K562 (cell line): ENCODE data around the gene LRP1. TPM values are rescaled to one million over a fixed set of nuclear protein-coding genes. Genes with fewer than 3 reads are reported as not detected.

Source experiments
- AFF4 ChIP-seq: sonication (generic); formaldehyde crosslinking; IDR thresholded peaks from 2 replicates; pipeline ENCODE4 v1.8.0; 2023; ENCODE audit warnings: mild to moderate bottlenecking, missing genetic modification reagents
- ATF7 ChIP-seq: fragments of 450-650 bp; IDR thresholded peaks from 2 replicates; pipeline ENCODE4 v1.7.1; 2014; ENCODE audit warnings: mild to moderate bottlenecking, moderate library complexity
- BCL6 ChIP-seq: fragments of 250-450 bp; sonication (Bioruptor Pico); IDR thresholded peaks from 2 replicates; pipeline ENCODE4 v1.4.0; 2020
- ELF1 ChIP-seq: fragments of 200-800 bp; sonication (Bioruptor generic); IDR thresholded peaks from 2 replicates; pipeline ENCODE4 v1.6.1; 2016; ENCODE audit warnings: missing genetic modification characterization, missing compliant biosample characterization
- GTF2A2 ChIP-seq: IDR thresholded peaks from 2 replicates; pipeline ENCODE4 v1.6.1; 2016; ENCODE audit warnings: mild to moderate bottlenecking, missing genetic modification characterization, missing compliant biosample characterization
- KDM5B ChIP-seq: fragments of 200-600 bp; sonication (generic); IDR thresholded peaks from 2 replicates; pipeline ENCODE4 v1.6.1; 2012; ENCODE audit warnings: low read depth, mild to moderate bottlenecking, moderate library complexity, low read length, control low read depth, inconsistent platforms; ENCODE audit not compliant: insufficient replicate concordance
- LARP7 ChIP-seq: fragments of 450-650 bp; IDR thresholded peaks from 2 replicates; pipeline ENCODE4 v1.6.1; 2016
- MYNN ChIP-seq, 2 experiments: sonication (generic); formaldehyde crosslinking in 1 of 2; IDR thresholded peaks; 2 replicates each; pipeline versions ENCODE4 v1.5.0 to v1.6.1; 2016 to 2020; ENCODE audit warnings: antibody characterized with exemption in 1 of 2, missing genetic modification reagents in 1 of 2
- POU5F1 ChIP-seq: fragments of 150-350 bp; IDR thresholded peaks from 2 replicates; pipeline ENCODE4 v1.6.1; 2014; ENCODE audit warnings: borderline replicate concordance, low read length, low read depth, mild to moderate bottlenecking; ENCODE audit not compliant: partially characterized antibody
- RERE ChIP-seq: sonication (generic); formaldehyde crosslinking; IDR thresholded peaks from 2 replicates; pipeline ENCODE4 v1.8.0; 2023; ENCODE audit warnings: missing genetic modification reagents, mild to moderate bottlenecking, borderline replicate concordance
- SAFB2 ChIP-seq: fragments of 200-400 bp; formaldehyde crosslinking; IDR thresholded peaks from 2 replicates; pipeline ENCODE4 v1.6.1; 2018; ENCODE audit warnings: borderline replicate concordance, low read length, low read depth, moderate library complexity; ENCODE audit not compliant: severe bottlenecking
- SRSF9 ChIP-seq: fragments of 200-400 bp; formaldehyde crosslinking; IDR thresholded peaks from 2 replicates; pipeline ENCODE4 v1.6.1; 2017; ENCODE audit warnings: low read depth, low read length, borderline replicate concordance
- THRAP3 ChIP-seq: fragments of 450-650 bp; IDR thresholded peaks from 2 replicates; pipeline ENCODE4 v1.6.1; 2016; ENCODE audit warnings: mild to moderate bottlenecking, inconsistent platforms, borderline replicate concordance
- polyA plus RNA-seq, 8 experiments: library from polyadenylated mRNA; depleted of rRNA in 4 of 8; stranded (reverse) in 5 of 8; unstranded in 3 of 8; fragments of >200 nt; fragmentation: Nextera tagmentation in 2 of 8; fragmentation: Illumina TruSeq in 1 of 8; extraction: Ambion mirVana in 2 of 8; extraction: Trizol in 1 of 8; gene quantifications; 2 replicates each; pipeline versions ENCODE4 v1.2.1 to v1.2.3, GENCODE V29; 2011 to 2014; ENCODE audit warnings: inconsistent platforms in 1 of 8, missing spikeins in 1 of 8
- total RNA-seq, 7 experiments: library from RNA; depleted of rRNA in 6 of 7; stranded (reverse); fragments of >200 nt in 6 of 7; fragmentation: Illumina TruSeq in 2 of 7; extraction: Trizol in 2 of 7; gene quantifications; 2 replicates each; pipeline versions ENCODE4 v1.2.1 to v1.2.3, GENCODE V29; 2011 to 2021; ENCODE audit warnings: low replicate concordance in 1 of 7
- TF ChIP-seq, protein P1 (sequence below): sonication (generic); formaldehyde crosslinking; IDR thresholded peaks from 2 replicates; pipeline ENCODE4 v1.8.0; 2022; ENCODE audit warnings: missing genetic modification reagents, mild to moderate bottlenecking, borderline replicate concordance

The LRP1 gene
- total and polyA plus RNA-seq, 9 of the 15 experiments (the other 6 are each of a cell fraction or from before 2014, with no cell fraction given): 0.04 to 0.64 (median 0.19) TPM; not detected in 2

DNA sequence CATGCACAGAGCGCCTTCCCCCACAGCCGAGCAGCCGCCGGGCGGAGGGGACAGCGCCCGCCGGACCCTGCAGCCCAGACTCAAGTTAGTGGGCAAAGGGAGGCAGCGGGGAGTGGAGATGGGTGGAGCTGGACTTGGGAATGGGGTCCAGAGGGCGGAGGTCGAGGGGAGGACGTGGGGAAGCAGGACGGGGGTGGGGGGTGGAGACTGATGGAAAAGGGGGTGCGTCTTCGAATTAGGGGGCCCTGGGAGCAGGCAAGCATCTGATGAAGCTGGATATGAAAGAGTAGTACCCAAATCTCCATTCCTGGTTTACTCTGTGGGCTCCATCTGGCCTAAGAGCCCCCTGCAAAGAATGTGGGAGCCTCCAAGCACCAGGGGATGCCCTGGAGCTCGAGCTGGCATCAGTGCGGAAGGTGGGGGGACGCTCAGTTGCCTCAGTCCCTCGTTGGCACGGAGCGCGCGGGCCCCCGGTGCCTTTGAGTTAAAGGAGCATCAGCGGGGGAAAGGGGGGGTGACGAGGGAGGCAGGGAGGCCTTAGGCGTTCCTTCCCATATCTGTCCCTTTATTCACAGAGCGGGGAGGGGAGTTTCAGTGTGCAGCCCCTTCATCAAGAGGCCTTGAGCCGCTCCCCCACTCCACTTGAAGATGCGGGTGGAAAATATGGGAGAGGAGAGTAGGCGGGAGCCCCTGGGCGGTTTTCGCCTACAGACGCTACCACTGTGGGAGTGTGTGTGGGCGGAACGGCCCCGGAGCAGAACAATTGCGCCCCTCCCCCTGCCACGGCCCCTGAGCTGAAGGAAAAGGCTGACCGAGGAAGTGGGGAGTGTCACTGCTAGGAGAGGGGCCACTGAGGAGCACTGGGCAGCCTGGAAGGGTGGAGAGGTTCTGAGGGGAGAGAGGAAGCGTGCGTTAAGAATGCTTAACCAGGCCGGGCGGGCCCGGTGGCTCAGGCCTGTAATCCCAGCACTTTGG is 38.7 kb upstream of the LRP1 start (continued):
- TF ChIP-seq POU5F1: no peak
- no peak for TF ChIP-seq SRSF9
- TF ChIP-seq ATF7: peak; percentile 54
- TF ChIP-seq THRAP3: no peak
- TF ChIP-seq RERE: no peak
- 0 out of 2 replicates have a peak, but pooled peaks have one; percentile 57 for TF ChIP-seq AFF4 (CRISPR knock-in tag)
- no peak for TF ChIP-seq MYNN (IDR thresholded peaks at IDR 0.05)
- no peak for TF ChIP-seq MYNN (CRISPR knock-in tag; IDR thresholded peaks at IDR 0.05)
- no peak for TF ChIP-seq ELF1 (tag)
- TF ChIP-seq GTF2A2 (tag): no peak
- TF ChIP-seq LARP7: no peak
- no peak for TF ChIP-seq KDM5B
- TF ChIP-seq SAFB2: no peak
- TF ChIP-seq, protein P1, sequence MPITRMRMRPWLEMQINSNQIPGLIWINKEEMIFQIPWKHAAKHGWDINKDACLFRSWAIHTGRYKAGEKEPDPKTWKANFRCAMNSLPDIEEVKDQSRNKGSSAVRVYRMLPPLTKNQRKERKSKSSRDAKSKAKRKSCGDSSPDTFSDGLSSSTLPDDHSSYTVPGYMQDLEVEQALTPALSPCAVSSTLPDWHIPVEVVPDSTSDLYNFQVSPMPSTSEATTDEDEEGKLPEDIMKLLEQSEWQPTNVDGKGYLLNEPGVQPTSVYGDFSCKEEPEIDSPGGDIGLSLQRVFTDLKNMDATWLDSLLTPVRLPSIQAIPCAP (CRISPR knock-in tag): no peak
- TF ChIP-seq BCL6 (CRISPR knock-in tag): no peak
